Measurements from ENCODE around the gene BANF1. TPM values are rescaled to one million over a fixed set of nuclear protein-coding genes. Genes with fewer than 3 reads are reported as not detected.

Gene BANF1
- total and polyA plus RNA-seq, 2 of the 13 experiments (the other 11 are each of a cell fraction or from before 2014, with no cell fraction given) = 40.5 to 86.5 TPM

DNA sequence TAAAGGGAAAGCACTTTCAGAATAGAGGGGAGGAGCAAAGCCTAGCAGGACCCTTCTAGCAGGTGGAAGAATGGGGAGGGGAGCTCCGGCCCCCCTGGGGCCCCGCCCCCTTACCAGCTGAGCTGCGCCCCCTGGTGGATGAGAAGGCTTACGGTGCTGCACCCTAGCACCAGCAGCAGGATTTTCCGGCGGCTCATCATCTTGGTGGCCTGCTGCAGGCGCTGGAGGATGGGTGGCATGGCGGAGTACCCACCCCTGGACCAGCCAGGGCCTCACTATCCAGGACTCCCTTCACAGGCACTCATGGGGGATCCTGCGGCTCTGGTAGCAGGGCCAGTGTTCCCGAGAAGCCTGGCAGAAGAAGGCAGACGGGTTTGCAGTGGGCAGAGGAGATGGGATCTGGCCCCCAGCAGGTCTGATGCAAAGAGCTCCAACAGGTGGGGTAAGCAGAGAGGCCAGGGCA, 42.9 kb downstream of the BANF1 start (continued):
- TF ChIP-seq, protein P1, sequence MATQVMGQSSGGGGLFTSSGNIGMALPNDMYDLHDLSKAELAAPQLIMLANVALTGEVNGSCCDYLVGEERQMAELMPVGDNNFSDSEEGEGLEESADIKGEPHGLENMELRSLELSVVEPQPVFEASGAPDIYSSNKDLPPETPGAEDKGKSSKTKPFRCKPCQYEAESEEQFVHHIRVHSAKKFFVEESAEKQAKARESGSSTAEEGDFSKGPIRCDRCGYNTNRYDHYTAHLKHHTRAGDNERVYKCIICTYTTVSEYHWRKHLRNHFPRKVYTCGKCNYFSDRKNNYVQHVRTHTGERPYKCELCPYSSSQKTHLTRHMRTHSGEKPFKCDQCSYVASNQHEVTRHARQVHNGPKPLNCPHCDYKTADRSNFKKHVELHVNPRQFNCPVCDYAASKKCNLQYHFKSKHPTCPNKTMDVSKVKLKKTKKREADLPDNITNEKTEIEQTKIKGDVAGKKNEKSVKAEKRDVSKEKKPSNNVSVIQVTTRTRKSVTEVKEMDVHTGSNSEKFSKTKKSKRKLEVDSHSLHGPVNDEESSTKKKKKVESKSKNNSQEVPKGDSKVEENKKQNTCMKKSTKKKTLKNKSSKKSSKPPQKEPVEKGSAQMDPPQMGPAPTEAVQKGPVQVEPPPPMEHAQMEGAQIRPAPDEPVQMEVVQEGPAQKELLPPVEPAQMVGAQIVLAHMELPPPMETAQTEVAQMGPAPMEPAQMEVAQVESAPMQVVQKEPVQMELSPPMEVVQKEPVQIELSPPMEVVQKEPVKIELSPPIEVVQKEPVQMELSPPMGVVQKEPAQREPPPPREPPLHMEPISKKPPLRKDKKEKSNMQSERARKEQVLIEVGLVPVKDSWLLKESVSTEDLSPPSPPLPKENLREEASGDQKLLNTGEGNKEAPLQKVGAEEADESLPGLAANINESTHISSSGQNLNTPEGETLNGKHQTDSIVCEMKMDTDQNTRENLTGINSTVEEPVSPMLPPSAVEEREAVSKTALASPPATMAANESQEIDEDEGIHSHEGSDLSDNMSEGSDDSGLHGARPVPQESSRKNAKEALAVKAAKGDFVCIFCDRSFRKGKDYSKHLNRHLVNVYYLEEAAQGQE (IDR thresholded peaks at IDR 0.05; ENCODE audit: borderline replicate concordance in 1 of 2, low read depth in 1 of 2, low read length in 2 of 2) = no peak
- no peak for TF ChIP-seq ZNF841 (CRISPR knock-in tag; IDR thresholded peaks at IDR 0.05; ENCODE audit: borderline replicate concordance)
- TF ChIP-seq ZNF543 (CRISPR knock-in tag; IDR thresholded peaks at IDR 0.05) = no peak
- TF ChIP-seq, protein P2, sequence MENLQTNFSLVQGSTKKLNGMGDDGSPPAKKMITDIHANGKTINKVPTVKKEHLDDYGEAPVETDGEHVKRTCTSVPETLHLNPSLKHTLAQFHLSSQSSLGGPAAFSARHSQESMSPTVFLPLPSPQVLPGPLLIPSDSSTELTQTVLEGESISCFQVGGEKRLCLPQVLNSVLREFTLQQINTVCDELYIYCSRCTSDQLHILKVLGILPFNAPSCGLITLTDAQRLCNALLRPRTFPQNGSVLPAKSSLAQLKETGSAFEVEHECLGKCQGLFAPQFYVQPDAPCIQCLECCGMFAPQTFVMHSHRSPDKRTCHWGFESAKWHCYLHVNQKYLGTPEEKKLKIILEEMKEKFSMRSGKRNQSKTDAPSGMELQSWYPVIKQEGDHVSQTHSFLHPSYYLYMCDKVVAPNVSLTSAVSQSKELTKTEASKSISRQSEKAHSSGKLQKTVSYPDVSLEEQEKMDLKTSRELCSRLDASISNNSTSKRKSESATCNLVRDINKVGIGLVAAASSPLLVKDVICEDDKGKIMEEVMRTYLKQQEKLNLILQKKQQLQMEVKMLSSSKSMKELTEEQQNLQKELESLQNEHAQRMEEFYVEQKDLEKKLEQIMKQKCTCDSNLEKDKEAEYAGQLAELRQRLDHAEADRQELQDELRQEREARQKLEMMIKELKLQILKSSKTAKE (CRISPR knock-in tag; IDR thresholded peaks at IDR 0.05; ENCODE audit: borderline replicate concordance) = no peak
- TF ChIP-seq, protein P3, sequence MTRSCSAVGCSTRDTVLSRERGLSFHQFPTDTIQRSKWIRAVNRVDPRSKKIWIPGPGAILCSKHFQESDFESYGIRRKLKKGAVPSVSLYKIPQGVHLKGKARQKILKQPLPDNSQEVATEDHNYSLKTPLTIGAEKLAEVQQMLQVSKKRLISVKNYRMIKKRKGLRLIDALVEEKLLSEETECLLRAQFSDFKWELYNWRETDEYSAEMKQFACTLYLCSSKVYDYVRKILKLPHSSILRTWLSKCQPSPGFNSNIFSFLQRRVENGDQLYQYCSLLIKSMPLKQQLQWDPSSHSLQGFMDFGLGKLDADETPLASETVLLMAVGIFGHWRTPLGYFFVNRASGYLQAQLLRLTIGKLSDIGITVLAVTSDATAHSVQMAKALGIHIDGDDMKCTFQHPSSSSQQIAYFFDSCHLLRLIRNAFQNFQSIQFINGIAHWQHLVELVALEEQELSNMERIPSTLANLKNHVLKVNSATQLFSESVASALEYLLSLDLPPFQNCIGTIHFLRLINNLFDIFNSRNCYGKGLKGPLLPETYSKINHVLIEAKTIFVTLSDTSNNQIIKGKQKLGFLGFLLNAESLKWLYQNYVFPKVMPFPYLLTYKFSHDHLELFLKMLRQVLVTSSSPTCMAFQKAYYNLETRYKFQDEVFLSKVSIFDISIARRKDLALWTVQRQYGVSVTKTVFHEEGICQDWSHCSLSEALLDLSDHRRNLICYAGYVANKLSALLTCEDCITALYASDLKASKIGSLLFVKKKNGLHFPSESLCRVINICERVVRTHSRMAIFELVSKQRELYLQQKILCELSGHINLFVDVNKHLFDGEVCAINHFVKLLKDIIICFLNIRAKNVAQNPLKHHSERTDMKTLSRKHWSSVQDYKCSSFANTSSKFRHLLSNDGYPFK (CRISPR knock-in tag; IDR thresholded peaks at IDR 0.05; ENCODE audit: borderline replicate concordance) = no peak
- no peak for TF ChIP-seq DPF2 (CRISPR knock-in tag; IDR thresholded peaks at IDR 0.05; ENCODE audit: borderline replicate concordance, low read depth)
- peak; percentile 96 for TF ChIP-seq XRCC5 (optimal IDR thresholded peaks at IDR 0.05; ENCODE audit: low read length)
- no peak; the same call in 1 of the 2 replicates for TF ChIP-seq ZNF782 (CRISPR knock-in tag; IDR thresholded peaks at IDR 0.05; ENCODE audit: borderline replicate concordance)
- TF ChIP-seq KLF9 (CRISPR knock-in tag; IDR thresholded peaks at IDR 0.05; ENCODE audit: low read depth) = peak; percentile 73; the same call in 1 of the 2 replicates
- TF ChIP-seq, protein P4, sequence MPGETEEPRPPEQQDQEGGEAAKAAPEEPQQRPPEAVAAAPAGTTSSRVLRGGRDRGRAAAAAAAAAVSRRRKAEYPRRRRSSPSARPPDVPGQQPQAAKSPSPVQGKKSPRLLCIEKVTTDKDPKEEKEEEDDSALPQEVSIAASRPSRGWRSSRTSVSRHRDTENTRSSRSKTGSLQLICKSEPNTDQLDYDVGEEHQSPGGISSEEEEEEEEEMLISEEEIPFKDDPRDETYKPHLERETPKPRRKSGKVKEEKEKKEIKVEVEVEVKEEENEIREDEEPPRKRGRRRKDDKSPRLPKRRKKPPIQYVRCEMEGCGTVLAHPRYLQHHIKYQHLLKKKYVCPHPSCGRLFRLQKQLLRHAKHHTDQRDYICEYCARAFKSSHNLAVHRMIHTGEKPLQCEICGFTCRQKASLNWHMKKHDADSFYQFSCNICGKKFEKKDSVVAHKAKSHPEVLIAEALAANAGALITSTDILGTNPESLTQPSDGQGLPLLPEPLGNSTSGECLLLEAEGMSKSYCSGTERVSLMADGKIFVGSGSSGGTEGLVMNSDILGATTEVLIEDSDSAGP (CRISPR knock-in tag; IDR thresholded peaks at IDR 0.05; ENCODE audit: borderline replicate concordance) = peak; percentile 39; the same call in 1 of the 2 replicates
- TF ChIP-seq, protein P5, sequence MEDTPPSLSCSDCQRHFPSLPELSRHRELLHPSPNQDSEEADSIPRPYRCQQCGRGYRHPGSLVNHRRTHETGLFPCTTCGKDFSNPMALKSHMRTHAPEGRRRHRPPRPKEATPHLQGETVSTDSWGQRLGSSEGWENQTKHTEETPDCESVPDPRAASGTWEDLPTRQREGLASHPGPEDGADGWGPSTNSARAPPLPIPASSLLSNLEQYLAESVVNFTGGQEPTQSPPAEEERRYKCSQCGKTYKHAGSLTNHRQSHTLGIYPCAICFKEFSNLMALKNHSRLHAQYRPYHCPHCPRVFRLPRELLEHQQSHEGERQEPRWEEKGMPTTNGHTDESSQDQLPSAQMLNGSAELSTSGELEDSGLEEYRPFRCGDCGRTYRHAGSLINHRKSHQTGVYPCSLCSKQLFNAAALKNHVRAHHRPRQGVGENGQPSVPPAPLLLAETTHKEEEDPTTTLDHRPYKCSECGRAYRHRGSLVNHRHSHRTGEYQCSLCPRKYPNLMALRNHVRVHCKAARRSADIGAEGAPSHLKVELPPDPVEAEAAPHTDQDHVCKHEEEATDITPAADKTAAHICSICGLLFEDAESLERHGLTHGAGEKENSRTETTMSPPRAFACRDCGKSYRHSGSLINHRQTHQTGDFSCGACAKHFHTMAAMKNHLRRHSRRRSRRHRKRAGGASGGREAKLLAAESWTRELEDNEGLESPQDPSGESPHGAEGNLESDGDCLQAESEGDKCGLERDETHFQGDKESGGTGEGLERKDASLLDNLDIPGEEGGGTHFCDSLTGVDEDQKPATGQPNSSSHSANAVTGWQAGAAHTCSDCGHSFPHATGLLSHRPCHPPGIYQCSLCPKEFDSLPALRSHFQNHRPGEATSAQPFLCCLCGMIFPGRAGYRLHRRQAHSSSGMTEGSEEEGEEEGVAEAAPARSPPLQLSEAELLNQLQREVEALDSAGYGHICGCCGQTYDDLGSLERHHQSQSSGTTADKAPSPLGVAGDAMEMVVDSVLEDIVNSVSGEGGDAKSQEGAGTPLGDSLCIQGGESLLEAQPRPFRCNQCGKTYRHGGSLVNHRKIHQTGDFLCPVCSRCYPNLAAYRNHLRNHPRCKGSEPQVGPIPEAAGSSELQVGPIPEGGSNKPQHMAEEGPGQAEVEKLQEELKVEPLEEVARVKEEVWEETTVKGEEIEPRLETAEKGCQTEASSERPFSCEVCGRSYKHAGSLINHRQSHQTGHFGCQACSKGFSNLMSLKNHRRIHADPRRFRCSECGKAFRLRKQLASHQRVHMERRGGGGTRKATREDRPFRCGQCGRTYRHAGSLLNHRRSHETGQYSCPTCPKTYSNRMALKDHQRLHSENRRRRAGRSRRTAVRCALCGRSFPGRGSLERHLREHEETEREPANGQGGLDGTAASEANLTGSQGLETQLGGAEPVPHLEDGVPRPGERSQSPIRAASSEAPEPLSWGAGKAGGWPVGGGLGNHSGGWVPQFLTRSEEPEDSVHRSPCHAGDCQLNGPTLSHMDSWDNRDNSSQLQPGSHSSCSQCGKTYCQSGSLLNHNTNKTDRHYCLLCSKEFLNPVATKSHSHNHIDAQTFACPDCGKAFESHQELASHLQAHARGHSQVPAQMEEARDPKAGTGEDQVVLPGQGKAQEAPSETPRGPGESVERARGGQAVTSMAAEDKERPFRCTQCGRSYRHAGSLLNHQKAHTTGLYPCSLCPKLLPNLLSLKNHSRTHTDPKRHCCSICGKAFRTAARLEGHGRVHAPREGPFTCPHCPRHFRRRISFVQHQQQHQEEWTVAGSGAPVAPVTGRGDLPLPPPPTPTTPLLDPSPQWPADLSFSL (CRISPR knock-in tag; IDR thresholded peaks at IDR 0.05) = no peak

All from HepG2 (cell line).